WI38 (cell line): ENCODE results near the gene DCLK2.
"Not testable (repeated sequence)": the region's sequence is repeated elsewhere in the genome, so short reads cannot be mapped to it uniquely, and the experiment has no call there.

Source experiments
- H3K4me3 ChIP-seq: 2 replicates; pipeline ENCODE4 v1.5.1; 2011; ENCODE audit warnings: low read depth, mild to moderate bottlenecking, control low read depth, low read length
- CTCF ChIP-seq: IDR thresholded peaks from 2 replicates; pipeline ENCODE4 v1.5.1; 2012; ENCODE audit warnings: low read depth, mild to moderate bottlenecking, control low read depth, low read length

The DCLK2 gene

GRCh38 chr4:150161109-150161508, 82.9 kb downstream of the DCLK2 start:
- H3K4me3 ChIP-seq = no peak overlapping the region
- no peak for TF ChIP-seq CTCF

GRCh38 chr4:150162020-150162419, 83.8 kb downstream of the DCLK2 start:
- not testable (repeated sequence) for H3K4me3 ChIP-seq

- TF ChIP-seq CTCF = no peak
- H3K4me3 ChIP-seq = no peak overlapping the region
Observed at GRCh38 chr4:150164055-150164454, 85.8 kb downstream of the DCLK2 start.

- no peak for TF ChIP-seq CTCF
- no peak overlapping the region for H3K4me3 ChIP-seq
Observed at GRCh38 chr4:150164956-150165629, 86.8 kb downstream of the DCLK2 start.

- H3K4me3 ChIP-seq = no peak overlapping the region
Observed at GRCh38 chr4:150167054-150167453, 88.8 kb downstream of the DCLK2 start.

GRCh38 chr4:150173432-150173861, 95.2 kb downstream of the DCLK2 start:
- H3K4me3 ChIP-seq = no peak overlapping the region
- no peak for TF ChIP-seq CTCF

More at GRCh38 chr4:150167054-150167453, 88.8 kb downstream of the DCLK2 start:
- TF ChIP-seq CTCF = no peak

- no peak overlapping the region for H3K4me3 ChIP-seq
- TF ChIP-seq CTCF = no peak
Observed at GRCh38 chr4:150173982-150174398, 95.7 kb downstream of the DCLK2 start.

- TF ChIP-seq CTCF = no peak
- no peak overlapping the region for H3K4me3 ChIP-seq
Observed at GRCh38 chr4:150176547-150176946, 98.3 kb downstream of the DCLK2 start.
